ENCODE data around the gene ADRM1. TPM values are rescaled to one million over a fixed set of nuclear protein-coding genes. Genes with fewer than 3 reads are reported as not detected.

The ADRM1 gene
- polyA plus RNA-seq, 2 of the 4 experiments (the other 2 are of a cell fraction), result 87.9 to 130 TPM

DNA sequence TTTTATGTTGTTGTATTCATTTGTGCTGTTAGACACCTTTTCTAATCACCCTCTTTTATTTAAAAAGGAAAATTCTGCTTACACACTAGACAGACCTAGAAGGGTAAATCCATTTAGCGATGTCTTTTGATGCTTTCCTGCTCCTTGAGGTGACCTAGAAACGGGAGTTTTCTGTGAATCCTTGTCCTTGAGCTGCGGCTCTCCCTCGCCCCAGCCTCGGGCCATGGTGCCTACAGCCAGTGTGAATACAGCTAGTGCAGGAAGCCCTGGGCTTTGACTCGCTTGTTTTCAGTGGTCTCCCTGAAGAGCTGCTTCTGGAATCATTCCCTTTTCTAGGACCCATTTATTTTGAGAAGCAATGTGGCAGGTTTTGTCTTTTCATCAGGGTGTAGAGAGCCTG is 17.6 kb upstream of the ADRM1 start:
- 86% methylated on average over 6 of the region's 6 CpGs for WGBS (ENCODE audit: missing lambda C conversion rate)

DNA sequence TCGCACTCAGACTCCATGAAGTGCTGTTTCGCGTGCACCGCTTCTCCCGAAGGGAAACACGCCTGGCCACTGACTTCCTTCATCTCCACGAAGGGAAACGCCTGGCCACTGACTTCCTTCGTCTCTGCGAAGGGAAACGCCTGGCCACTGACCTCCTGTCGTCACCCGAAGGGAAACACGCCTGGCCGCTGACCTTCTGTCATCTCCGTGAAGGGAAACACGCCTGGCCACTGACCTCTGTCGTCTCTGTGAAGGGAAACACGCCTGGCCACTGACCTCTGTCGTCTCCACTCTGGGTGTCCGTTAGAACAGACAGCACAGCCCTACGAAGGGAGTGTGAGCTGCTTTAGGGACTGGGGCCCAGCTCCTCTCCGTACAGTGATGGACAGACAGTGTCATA is 17.1 kb upstream of the ADRM1 start:
- no peaks in the 10 kb centered on the region for H3K9me3 ChIP-seq
- DNase-seq (ENCODE audit: low read depth in 1 of 2, low spot score in 1 of 2) (no peak), FAIRE-seq (no peak), ATAC-seq (no peak)
- WGBS (ENCODE audit: missing lambda C conversion rate), result 78% methylated on average over 23 of the region's 23 CpGs
- POLR2A ChIA-PET, result no interaction called here
- TF ChIP-seq, protein P1, sequence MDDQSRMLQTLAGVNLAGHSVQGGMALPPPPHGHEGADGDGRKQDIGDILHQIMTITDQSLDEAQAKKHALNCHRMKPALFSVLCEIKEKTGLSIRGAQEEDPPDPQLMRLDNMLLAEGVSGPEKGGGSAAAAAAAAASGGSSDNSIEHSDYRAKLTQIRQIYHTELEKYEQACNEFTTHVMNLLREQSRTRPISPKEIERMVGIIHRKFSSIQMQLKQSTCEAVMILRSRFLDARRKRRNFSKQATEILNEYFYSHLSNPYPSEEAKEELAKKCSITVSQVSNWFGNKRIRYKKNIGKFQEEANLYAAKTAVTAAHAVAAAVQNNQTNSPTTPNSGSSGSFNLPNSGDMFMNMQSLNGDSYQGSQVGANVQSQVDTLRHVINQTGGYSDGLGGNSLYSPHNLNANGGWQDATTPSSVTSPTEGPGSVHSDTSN (IDR thresholded peaks at IDR 0.05), result no peak
- no peak for TF ChIP-seq RAD21 (conservative IDR thresholded peaks at IDR 0.05 in 1 of 2, IDR thresholded peaks at IDR 0.05 in 1 of 2)
- CTCF ChIA-PET, result interaction anchor here (0.9 to 1.0 kb wide), 3 partner anchors 14 to 280 kb away, joined by 3 to 4 read pairs (median 3); no protein-coding TSS in a partner anchor
- H3K4me3 ChIP-seq, result no peak overlapping the region
- H3K4me1 ChIP-seq, result no peaks in the 10 kb centered on the region
- no peak overlapping the region for H3K27ac ChIP-seq
- H3K4me2 ChIP-seq, result no peak overlapping the region

More for the DNA sequence above, 17.6 kb upstream of the ADRM1 start:
- no peak for TF ChIP-seq FOXS1 (CRISPR knock-in tag; IDR thresholded peaks at IDR 0.05)
- TF ChIP-seq, protein P2, sequence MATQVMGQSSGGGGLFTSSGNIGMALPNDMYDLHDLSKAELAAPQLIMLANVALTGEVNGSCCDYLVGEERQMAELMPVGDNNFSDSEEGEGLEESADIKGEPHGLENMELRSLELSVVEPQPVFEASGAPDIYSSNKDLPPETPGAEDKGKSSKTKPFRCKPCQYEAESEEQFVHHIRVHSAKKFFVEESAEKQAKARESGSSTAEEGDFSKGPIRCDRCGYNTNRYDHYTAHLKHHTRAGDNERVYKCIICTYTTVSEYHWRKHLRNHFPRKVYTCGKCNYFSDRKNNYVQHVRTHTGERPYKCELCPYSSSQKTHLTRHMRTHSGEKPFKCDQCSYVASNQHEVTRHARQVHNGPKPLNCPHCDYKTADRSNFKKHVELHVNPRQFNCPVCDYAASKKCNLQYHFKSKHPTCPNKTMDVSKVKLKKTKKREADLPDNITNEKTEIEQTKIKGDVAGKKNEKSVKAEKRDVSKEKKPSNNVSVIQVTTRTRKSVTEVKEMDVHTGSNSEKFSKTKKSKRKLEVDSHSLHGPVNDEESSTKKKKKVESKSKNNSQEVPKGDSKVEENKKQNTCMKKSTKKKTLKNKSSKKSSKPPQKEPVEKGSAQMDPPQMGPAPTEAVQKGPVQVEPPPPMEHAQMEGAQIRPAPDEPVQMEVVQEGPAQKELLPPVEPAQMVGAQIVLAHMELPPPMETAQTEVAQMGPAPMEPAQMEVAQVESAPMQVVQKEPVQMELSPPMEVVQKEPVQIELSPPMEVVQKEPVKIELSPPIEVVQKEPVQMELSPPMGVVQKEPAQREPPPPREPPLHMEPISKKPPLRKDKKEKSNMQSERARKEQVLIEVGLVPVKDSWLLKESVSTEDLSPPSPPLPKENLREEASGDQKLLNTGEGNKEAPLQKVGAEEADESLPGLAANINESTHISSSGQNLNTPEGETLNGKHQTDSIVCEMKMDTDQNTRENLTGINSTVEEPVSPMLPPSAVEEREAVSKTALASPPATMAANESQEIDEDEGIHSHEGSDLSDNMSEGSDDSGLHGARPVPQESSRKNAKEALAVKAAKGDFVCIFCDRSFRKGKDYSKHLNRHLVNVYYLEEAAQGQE (IDR thresholded peaks at IDR 0.05), result no peak
- no peak for TF ChIP-seq POLR2A (IDR thresholded peaks at IDR 0.05; ENCODE audit: low read length)
- no peak for TF ChIP-seq HOXB5 (CRISPR knock-in tag; IDR thresholded peaks at IDR 0.05)
- no peak for TF ChIP-seq NR3C1 (IDR thresholded peaks at IDR 0.05)
- TF ChIP-seq, protein P3, sequence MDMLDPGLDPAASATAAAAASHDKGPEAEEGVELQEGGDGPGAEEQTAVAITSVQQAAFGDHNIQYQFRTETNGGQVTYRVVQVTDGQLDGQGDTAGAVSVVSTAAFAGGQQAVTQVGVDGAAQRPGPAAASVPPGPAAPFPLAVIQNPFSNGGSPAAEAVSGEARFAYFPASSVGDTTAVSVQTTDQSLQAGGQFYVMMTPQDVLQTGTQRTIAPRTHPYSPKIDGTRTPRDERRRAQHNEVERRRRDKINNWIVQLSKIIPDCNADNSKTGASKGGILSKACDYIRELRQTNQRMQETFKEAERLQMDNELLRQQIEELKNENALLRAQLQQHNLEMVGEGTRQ (IDR thresholded peaks at IDR 0.05), result no peak
- no peak for TF ChIP-seq BHLHE40 (IDR thresholded peaks at IDR 0.05; ENCODE audit: low read depth, low read length)
- TF ChIP-seq HOXB13 (CRISPR knock-in tag; IDR thresholded peaks at IDR 0.05; ENCODE audit: low read depth), result no peak
- no peak for TF ChIP-seq ZNF302 (CRISPR knock-in tag; IDR thresholded peaks at IDR 0.05)
- no peak for TF ChIP-seq ESRRA (IDR thresholded peaks at IDR 0.05; ENCODE audit: borderline replicate concordance, low read length)
- TF ChIP-seq CHD4 (IDR thresholded peaks at IDR 0.05; ENCODE audit: borderline replicate concordance), result no peak
- DNase-seq (ENCODE audit: low read depth in 1 of 2, low spot score in 1 of 2) (no peak), FAIRE-seq (no peak), ATAC-seq (no peak)
- no peak overlapping the region for H3K27ac ChIP-seq
- no peak overlapping the region for H3K4me3 ChIP-seq
- no peaks in the 10 kb centered on the region for H3K4me1 ChIP-seq
- H3K9me3 ChIP-seq, result no peaks in the 10 kb centered on the region
- POLR2A ChIA-PET, result no interaction called here
- CTCF ChIA-PET, result interaction anchor here (0.6 to 1.1 kb wide), 4 partner anchors 9 to 281 kb away, joined by 3 read pairs; no protein-coding TSS in a partner anchor
- H3K4me2 ChIP-seq, result no peak overlapping the region

- ChIA-PET POLR2A (no interaction called here), CTCF (interaction anchor here (0.9 kb wide), 1 partner anchor 13 kb away, joined by 4 read pairs; no protein-coding TSS in a partner anchor)
- no peak overlapping the region for H3K4me2 ChIP-seq
- no peaks in the 10 kb centered on the region for H3K4me1 ChIP-seq
- H3K9me3 ChIP-seq, result no peaks in the 10 kb centered on the region
- ATAC-seq (no peak; a peak in 1 of 6 replicates), FAIRE-seq (no peak), DNase-seq (ENCODE audit: low read depth in 1 of 2, low spot score in 1 of 2) (no peak)
- H3K4me3 ChIP-seq, result no peak overlapping the region
- 91% methylated on average over 23 of the region's 25 CpGs for WGBS (ENCODE audit: missing lambda C conversion rate)
- no peak overlapping the region for H3K27ac ChIP-seq
- TF ChIP-seq ZC3H11A (IDR thresholded peaks at IDR 0.05) (no peak), CEBPB (IDR thresholded peaks at IDR 0.05) (no peak), NPAS2 (CRISPR knock-in tag; IDR thresholded peaks at IDR 0.05; ENCODE audit: borderline replicate concordance) (no peak), BCL3 (IDR thresholded peaks at IDR 0.05) (no peak), NFE2L2 (conservative IDR thresholded peaks at IDR 0.05; ENCODE audit: low read length) (no peak), RCOR1 (IDR thresholded peaks at IDR 0.05; ENCODE audit: low read depth, low read length) (no peak), MYC (IDR thresholded peaks at IDR 0.05; ENCODE audit: borderline replicate concordance, low read length) (no peak), ESRRA (IDR thresholded peaks at IDR 0.05; ENCODE audit: borderline replicate concordance, low read length) (no peak), FOXS1 (CRISPR knock-in tag; IDR thresholded peaks at IDR 0.05) (no peak), RAD21 (conservative IDR thresholded peaks at IDR 0.05 in 1 of 2, IDR thresholded peaks at IDR 0.05 in 1 of 2) (no peak)
- TF ChIP-seq, protein P4, sequence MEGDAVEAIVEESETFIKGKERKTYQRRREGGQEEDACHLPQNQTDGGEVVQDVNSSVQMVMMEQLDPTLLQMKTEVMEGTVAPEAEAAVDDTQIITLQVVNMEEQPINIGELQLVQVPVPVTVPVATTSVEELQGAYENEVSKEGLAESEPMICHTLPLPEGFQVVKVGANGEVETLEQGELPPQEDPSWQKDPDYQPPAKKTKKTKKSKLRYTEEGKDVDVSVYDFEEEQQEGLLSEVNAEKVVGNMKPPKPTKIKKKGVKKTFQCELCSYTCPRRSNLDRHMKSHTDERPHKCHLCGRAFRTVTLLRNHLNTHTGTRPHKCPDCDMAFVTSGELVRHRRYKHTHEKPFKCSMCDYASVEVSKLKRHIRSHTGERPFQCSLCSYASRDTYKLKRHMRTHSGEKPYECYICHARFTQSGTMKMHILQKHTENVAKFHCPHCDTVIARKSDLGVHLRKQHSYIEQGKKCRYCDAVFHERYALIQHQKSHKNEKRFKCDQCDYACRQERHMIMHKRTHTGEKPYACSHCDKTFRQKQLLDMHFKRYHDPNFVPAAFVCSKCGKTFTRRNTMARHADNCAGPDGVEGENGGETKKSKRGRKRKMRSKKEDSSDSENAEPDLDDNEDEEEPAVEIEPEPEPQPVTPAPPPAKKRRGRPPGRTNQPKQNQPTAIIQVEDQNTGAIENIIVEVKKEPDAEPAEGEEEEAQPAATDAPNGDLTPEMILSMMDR (IDR thresholded peaks at IDR 0.05), result no peak
- TF ChIP-seq, protein P5, sequence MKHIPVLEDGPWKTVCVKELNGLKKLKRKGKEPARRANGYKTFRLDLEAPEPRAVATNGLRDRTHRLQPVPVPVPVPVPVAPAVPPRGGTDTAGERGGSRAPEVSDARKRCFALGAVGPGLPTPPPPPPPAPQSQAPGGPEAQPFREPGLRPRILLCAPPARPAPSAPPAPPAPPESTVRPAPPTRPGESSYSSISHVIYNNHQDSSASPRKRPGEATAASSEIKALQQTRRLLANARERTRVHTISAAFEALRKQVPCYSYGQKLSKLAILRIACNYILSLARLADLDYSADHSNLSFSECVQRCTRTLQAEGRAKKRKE (CRISPR knock-in tag; IDR thresholded peaks at IDR 0.05; ENCODE audit: low read depth), result no peak
These were observed 16.2 kb upstream of the ADRM1 start for GRCh38 chr20:62286493-62287064.
